Measurements from ENCODE around the gene BORCS5.
"Not testable (repeated sequence)": the region's sequence is repeated elsewhere in the genome, so short reads cannot be mapped to it uniquely, and the experiment has no call there.

BORCS5 gene

DNA sequence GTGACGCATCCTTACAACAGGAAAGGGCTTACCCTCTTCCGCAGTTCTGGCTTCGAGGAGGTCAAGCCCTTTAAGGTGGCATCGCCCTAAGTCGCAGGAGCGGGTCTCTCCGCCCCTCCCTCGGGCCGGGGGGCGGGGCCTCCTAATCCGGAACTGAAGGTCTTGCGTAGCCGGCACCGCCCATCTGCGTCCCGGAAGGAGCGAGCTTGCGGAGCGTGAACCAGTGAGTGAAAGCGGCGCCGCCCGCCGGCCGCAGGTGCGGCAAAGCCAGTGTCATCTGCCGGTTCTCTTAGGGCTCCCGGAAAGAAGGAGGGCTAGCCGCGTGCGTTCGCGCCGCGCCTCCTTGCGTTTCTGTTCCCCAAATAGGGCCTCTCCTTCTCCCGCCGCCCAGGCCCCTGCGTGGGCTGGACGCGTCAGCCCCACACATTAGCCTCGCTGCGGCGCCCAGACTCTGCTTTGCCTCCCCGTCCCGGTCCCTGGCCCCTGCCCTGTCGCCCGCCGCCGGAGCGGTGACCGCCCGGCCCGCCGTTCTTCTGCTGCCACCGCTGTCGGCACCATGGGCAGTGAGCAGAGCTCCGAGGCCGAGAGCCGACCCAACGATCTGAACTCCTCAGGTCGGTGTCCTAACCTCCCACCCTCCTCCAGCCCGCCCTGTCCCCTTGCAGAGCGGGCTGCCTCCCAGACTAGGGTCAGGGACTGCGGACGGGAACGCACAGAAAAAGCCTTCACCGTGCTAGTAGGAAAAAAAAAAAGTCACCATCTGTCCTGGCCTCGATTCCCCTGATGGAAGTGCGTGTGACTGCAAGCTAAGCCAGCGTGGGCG, at the start of gene BORCS5:
BORCS5 (plus strand) TSS at position 183 of the 823 bp plus-strand sequence; CDS start at position 557, 374 bp downstream.
- DNase-seq (ENCODE audit: low spot score) = peak; percentile 83
- peak; percentile 75 for FAIRE-seq

DNA sequence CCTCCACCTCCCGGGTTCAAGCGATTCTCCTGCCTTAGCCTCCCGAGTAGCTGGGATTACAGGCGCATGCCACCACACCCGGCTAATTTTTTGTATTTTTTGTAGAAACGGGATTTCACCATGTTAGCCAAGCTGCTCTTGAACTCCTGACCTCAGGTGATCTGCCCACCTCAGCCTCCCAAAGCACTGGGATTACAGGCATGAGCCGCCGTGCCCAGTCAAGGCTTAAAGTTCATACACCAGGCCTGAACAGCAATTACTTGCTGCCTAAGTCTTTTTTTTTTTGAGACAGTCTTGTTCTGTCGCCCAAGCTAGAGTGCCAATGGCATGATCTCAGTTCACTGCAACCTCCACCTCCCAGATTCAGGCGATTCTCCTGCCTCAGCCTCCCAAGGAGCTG, 46.2 kb upstream of the BORCS5 start:
- not testable (repeated sequence) for DNase-seq (ENCODE audit: low spot score); FAIRE-seq

DNA sequence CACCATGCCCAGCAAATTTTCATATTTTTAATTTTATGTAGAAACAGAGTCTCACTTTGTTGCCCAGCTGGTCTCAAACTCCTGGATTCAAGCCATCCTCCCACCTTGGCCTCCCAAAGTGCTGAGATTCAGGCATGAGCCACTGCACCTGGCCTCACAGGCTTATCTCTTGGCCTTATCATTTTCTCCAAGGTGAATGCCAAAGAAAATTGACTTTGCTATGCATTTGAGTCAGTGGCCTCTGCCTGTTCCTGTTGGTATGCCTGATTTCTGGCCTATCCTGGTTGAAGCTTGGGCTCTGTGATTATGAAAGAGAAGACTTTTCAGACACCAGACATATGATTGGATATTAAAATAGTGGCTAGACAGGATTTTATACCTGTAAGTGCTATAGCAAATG, 41.0 kb upstream of the BORCS5 start:
- FAIRE-seq = no peak

DNA sequence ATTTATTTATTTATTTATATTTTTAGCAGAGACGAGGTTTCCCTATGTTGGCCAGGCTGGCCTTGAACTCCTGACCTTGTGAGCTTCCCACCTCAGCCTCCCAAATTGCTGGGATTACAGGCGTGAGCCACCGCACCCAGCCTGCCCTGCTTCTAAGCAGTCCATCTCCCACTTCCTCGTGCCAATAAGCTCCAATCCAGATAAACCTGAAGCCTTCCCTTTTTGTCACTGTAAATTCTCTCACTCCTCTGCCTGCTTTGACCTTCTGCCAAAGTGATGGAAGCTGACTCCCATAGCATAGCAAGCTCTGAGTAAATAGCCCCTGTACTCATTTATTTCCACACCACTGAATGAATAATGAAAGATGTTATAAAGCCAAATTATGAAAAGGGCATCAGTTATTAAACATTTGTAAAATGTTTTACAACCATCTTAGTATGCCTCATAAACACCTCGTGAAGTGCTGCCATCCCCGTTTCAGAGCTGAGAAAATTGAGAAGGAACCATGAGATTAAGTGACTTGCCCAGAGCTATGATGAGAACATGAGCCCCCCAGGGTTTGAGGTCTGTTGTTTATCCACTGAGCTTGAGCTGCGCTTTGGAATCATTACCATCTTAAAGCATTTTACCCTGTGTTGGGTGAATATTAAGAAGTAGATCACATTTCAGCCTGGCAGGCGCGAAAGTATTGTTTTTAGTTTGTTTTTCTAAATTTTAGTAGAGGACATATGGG, 37.3 kb upstream of the BORCS5 start:
- DNase-seq (ENCODE audit: low spot score) = no peak
- no peak for FAIRE-seq

More for the DNA sequence above, 41.0 kb upstream of the BORCS5 start:
- no peak for DNase-seq (ENCODE audit: low spot score)

DNA sequence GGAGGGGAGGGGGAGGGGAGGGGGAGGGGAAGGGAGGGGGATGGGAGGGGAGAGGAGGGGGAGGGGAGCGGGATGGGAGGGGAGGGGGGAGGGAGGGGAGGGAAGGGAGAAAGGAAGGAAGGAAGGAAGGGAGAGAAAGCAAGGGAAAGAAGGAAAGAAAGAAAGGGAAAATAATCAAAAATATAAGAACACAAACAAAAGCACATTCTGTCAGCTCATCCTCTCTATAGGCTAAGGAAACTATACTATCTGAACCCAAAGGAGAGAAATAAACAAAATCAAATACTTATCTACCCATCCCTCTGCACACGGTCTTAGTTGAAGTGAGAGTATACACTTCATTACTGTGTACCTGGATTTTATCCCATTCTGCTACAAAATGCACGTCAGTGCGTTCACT, 33.8 kb upstream of the BORCS5 start:
- FAIRE-seq = no peak
- no peak for DNase-seq (ENCODE audit: low spot score)

DNA sequence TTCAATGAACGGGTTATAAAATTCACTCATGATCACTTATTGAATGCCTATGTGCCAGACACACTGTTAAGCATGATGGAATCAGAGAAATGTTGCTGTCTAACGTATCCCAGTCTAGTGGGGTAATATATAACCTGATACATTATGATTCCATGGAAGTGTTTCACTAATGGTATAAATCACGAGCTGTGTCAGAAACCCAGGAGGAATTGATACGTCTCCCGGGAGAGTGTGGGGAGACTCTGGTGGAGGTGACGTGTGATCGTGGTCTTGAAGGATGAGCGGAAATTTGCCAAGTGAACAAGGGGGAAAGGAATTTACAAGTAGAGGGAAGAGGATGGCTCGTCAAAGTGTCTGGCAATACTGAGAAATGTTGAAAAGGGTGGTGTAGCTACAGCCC, 33.3 kb upstream of the BORCS5 start:
- peak; percentile 87 for DNase-seq (ENCODE audit: low spot score)
- FAIRE-seq = peak; percentile 97

DNA sequence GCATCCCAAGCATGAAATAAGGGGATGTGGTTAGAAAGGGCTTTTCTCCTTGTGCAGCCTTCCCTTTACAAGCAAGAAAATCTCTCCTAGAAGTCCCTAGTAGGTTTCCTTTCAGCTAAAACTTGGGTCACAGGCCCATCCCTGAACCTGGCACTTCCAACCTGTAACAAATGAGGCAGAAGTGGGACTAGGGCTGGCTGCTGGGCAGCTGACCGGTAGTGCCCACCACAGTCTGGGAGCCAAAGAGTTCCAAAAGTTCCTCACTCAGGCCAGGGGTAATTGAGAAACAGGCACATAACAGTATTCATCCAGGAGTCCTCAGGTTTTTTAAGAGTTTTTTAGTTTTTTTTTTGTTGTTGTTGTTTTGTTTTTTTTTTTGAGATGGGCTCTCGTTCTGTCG, 30.6 kb upstream of the BORCS5 start:
- no peak for DNase-seq (ENCODE audit: low spot score)
- no peak for FAIRE-seq

DNA sequence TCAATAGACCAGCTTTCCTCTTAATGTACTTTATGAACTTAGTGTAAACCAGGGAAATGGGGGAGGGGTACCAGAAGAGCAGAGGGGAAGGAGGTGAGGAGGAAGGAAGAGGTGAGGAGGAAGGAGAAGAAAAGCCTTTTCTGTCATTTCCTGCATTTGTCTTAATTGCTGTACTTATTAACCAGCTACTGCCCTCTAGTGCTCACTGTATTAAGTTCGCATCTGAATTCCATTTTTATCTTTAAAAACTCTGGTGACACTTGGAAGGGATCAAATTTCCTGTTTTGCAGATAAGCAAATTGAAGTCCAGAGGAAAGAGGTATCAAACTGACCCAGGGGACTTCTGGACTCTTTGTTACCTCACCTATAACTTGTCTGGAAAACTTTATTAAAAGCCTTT, 29.1 kb upstream of the BORCS5 start:
- FAIRE-seq (peak; percentile 62), DNase-seq (ENCODE audit: low spot score) (peak; percentile 61)

DNA sequence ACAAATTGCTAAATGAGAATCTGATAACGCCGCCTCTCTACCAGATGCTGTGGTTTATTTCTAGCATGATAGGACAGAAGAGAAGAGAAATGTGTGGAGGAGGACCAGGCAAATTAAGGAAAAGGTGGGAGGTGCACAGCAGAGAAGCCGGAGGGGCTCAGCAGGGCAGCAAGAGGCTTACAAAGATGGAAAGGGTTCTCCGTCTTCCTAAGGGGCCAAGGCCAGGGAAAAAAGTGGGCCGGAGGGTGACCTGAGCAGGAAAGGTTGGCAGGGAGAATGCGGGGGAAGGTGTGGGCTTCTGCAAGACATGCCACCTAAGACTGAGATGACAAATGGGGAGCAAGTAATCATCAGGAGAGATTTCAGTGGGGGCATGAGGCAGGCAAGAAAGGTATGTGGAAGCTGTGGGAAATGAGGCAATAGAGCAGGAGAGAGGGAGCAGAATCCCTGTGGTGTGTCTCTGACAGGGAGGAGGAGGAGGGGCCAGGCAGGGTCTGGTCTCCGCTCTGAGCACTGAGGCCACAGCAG, 25.6 kb upstream of the BORCS5 start:
- FAIRE-seq (no peak), DNase-seq (ENCODE audit: low spot score) (no peak)

DNA sequence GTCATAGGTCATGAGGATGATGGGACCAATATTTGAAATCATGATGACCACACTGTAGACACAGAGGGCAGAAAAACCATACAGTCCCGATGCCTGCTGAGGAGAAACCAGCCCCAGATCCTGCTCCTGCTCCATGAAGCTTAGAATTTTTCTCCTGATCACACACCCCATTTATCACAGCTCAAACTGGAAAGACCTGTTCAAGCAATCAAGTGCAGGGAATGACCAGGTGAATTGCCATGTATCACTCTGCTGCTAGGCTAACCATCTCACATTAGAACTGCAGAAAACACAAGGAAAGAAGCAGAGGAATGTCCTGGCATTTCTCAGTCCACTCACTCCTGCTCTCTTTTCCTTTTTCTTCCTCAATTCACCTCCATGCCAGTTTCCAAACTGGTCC, 25.0 kb upstream of the BORCS5 start:
- FAIRE-seq = no peak

DNA sequence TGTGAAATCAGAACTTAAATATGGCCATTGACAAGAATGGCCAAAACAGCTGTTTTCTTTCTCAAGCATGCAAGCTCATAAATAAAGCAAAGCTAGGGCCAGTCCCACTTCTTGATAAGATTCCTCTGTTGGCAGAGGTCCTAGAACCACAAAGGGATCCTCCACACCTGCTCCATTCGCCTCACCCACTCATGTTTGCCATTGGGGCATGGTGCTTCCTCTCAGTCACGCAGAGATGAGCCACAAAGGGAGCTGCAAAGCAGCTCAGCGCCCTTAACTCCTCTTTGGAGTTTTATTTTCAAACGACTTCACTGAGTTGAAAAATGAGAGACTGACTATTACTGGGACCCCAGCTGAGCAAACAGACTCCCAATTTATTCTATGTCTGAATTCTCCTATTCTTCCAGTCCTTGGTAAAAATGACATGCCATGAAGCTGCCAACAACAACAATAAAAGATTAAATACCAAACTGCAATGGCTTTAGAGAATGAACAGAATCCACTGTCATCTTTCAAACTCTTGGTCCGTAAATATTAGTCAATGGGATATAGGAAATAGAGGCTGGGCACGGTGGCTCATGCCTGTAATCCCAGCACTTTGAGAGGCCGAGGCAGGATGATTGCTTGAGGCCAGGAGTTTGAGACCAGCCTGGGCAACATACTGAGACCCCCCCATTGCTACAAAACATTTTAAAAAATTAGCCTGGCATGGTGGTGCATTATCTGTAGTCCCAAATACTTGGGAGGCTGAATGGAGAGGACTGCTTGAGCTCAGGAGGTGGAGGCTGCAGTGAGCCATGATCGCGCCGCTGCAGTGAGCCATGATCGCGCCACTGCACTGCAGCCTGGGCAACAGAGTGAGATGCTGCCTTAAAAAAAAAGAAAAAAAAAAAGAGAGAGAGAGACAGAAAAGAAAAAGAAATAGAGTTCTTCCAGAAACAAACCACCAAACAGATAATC, 23.2 kb upstream of the BORCS5 start:
- DNase-seq (ENCODE audit: low spot score) = no peak
- FAIRE-seq = no peak

More for the DNA sequence above, 25.0 kb upstream of the BORCS5 start:
- DNase-seq (ENCODE audit: low spot score) = no peak

DNA sequence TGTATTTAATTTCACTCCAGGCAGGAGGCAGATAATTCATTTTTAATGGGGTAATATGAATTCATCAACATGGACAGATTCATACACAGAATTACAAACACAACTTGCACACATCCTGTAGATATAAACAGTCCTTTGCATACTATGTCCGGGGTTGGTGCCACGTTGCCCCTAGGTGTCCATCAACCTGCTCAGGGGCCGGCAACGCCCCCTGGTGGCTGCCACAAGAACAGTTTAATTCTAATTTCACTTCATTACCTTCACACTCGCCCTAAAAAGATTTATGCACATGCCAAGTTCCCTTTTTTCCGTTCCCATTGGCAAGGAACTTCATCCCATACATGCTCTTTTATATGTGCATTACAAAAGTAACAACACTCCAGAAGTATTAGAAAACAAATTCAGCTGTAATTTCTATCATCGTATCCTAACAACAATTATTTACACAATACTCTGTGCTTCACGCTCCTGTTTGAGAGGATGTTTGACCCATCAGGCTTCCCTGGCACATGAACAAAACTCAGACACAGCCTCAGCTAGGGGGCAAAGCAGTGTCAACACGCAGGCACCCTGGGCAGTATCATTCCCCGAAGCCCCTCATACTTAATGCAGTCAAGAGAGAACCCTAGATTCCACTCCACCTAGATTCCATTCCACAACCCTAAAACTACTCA, 22.4 kb upstream of the BORCS5 start:
- FAIRE-seq = no peak

DNA sequence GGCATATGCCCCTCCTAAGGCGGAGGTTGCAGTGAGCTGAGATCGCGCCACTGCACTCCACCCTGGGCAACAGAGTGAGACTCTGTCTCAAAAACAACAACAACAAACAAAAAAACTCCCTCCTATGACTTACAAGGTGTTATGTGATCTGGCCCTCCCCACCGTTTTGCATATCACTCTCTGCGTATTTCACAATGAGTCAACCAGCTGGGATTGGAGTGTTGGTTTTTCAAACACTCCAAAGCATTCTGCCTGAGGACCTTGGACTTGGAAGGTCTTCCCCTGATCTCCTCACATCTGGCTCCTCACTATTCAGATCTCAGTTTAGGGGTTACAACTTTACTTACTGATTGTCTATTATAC, 20.8 kb upstream of the BORCS5 start:
- FAIRE-seq (no peak), DNase-seq (ENCODE audit: low spot score) (no peak)

More for the DNA sequence above, 22.4 kb upstream of the BORCS5 start:
- peak; percentile 48 for DNase-seq (ENCODE audit: low spot score)

DNA sequence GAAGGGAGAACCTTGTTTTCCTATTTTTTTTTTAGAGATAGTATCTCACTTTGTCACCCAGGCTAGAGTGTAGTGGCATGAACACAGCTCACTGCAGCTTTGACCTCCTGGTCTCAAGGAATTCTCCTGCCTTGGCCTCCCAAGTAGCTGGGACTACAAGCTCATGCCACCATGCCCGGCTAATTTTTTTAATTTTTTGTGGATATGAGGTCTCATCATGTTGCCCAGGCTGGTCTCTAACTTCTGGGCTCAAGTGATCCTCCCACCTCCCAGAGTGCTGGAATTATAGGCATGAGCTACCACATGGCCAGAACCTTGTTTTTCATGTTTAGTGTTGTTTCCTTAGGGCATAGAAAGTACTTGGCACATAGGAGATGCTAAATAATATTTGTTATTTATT, 20.4 kb upstream of the BORCS5 start:
- FAIRE-seq = no peak
- DNase-seq (ENCODE audit: low spot score) = no peak

DNA sequence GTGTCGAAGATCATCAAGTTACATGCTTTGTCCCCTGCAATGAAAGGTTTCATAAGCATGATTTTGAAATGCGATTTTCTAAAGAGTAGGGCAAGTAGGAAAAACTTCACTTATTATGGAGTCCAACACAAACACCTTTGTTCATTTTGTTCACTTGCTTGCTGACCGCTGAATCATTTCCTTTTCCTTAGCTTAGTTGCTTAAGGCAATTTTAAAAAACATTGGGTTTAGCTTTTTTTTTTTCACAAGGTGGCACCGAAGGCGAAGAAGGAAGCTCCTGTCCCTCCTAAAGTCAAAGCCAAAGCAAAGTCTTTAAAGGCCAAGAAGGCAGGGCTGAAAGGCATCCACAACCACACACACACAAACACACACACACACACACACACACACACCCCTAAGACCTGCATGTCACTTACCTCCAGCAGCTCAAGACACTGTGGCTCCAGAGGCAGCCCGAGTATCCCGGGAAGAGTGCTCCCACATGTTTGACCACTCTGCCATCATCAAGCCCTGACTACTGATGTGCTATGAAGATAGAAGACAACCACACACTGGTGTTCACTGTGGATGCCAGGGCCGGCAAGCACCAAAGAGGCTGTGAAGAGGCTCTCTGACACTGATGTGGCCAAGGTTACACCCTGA, 18.2 kb upstream of the BORCS5 start:
- FAIRE-seq (no peak), DNase-seq (ENCODE audit: low spot score) (no peak)

DNA sequence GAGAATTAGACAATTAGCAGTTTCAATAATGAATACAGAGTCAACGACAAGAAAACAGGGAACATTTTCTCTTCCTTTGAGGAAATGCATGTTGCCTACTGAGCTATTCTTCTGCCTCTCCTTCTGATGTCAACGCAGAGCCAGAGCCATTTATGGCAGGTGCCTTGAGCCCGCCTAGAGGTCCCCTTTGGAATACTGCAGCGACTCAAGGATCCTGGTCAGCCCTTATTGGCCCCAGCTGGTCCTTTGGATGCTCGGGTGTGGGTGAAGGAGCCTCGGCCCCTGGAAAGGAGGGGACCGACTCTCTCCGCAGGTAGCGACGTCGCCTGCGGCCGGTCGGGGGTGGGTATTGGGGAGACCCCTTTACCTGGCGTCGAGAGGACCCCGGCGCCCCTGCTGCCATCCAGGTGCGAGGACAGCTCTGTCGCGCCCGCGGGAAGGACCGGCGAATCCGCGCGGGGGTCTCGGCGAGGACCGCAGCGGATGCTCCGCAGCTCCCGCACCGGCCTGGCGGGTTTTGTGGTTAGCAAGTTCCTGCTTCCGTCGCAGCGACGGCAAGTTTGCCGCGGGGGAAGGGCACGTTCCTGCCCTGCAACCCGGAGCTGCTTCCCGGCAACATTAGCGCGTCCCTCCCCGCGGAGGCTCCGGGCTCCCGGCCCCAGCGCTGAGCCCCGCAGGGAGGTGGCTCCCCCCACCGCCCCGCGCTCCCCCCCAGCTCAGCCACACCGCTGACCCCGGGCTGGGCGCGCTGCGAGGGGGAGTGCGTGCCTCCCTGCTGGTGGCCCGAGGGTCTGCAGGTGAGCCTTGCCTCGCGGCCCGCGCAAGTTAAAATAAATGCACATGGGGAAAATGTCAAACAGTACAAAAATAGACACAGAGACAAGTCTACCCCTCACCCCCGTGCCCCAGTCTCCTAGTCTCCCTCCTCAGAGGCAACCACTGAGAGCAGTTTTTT, 6.9 kb upstream of the BORCS5 start, which contains the start of gene MANSC1:
MANSC1 (minus strand) TSS at position 532 of the 955 bp plus-strand sequence. CDS start 6,928 bp downstream, outside the sequence.
- no peak for FAIRE-seq

DNA sequence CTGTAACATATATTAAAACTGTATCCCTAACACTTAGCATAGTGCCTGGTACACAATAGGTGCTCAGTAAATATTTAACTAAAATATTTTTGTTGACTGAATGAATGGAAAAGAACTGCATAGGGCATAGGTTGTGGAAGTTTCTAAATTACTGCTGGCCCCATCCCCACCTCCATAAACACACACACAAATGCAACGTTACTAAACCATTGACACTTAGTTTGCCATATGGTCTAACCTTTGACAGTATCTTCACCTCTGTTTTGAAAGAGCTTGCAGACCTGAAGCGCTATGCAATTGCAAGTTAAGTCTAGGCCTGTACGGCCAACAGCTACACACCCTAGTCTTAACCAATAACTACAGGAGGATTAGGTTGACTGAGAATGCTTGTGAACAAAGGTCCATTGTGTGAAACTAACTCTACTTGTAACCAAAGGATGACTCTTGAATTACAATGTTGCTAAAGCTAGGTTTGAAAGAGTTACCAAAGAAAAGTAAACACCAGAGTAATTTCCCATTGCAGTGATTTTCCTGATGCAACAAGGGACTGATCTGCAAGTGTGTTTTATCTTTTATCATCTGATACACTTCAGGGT, 5.9 kb upstream of the BORCS5 start:
- no peak for DNase-seq (ENCODE audit: low spot score)
- no peak for FAIRE-seq

More for the DNA sequence above, 6.9 kb upstream of the BORCS5 start, which contains the start of gene MANSC1:
- DNase-seq (ENCODE audit: low spot score) = no peak

DNA sequence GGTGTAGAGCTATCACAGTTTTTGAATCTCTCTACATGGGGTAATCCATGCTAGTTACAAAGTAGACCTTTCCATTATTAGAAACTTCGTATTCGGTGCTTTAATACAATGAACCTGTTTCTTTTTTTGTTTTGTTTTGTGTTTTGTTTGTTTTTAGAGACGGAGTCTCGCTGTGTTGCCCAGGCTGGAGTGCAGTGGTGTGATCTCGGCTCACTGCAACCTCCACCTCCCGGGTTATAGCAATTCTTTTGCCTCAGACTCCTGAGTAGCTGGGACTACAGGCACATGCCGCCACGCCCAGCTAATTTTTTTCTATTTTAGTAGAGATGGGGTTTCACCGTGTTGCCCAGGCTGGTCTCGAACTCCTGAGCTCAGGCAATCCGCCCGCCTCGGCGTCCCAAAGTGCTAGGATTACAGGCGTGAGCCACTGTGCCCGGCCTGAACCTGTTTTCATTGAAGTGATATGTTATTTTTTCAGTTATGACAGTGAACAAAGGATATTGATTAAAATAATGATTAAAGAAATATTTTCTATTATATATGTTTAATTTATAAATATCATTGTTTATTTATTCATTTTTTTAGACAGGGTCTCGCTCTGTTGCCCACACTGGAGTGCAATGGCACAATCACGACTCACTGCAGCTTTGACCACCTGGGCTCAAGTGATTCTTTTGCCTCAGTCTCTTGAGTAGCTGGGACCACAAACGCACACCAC, 5.3 kb upstream of the BORCS5 start:
- DNase-seq (ENCODE audit: low spot score); FAIRE-seq: not testable (repeated sequence)

All from RCC 7860 (cell line).